NCI-H226 (cell line): Measurements from ENCODE around the gene COL27A1.
"Not testable (repeated sequence)": the region's sequence is repeated elsewhere in the genome, so short reads cannot be mapped to it uniquely, and the experiment has no call there.

Experiments used
- DNase-seq: peaks from one replicate; pipeline ENCODE4 v3.0.0-alpha.2; 2015

Gene COL27A1

DNA sequence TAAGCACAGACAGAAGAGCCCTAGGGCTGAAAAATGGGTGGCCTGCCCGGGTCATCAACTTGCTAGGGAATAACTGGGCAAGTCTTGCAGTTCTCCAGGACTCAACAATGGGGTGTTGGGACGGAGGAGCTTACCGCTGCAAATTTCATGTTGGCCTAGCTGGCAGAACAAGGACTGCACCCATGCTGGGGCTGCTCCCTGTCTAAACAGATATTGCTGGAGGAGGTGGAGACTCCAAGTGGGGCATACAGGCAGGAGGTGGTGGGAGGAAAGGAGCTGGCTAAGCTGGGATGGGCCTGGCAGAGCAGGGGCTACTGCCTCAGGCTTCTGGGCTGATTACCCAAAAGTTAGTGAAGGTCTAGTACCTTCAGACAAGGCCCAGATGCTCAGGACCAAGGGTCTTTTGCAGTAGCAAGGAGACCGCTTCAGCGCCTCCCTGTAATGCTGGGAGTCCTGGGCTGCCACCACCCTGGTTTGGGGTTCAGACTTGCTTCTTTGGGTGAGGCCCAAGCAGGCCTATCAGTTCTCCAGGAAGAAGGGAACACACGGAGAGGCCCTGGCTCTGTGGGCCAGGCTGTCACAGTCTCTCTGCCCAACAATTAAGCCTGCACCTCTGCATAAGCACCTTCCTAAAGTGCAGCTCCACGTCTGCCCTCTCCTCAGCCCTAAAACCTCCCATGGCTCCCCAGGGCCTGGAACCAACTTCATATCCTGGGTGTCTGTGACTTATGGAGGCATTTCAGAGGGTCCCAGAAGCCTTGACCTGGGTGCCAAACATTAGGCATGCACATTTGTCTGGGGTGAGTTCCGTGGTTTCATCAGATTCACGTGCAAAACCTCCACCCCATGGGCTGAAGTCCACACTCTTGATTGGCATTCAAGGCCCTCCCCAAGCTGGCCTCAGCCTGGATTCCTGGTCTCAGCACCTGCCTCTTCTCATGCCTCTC is 32.0 kb upstream of the COL27A1 start:
- DNase-seq: no peak

DNA sequence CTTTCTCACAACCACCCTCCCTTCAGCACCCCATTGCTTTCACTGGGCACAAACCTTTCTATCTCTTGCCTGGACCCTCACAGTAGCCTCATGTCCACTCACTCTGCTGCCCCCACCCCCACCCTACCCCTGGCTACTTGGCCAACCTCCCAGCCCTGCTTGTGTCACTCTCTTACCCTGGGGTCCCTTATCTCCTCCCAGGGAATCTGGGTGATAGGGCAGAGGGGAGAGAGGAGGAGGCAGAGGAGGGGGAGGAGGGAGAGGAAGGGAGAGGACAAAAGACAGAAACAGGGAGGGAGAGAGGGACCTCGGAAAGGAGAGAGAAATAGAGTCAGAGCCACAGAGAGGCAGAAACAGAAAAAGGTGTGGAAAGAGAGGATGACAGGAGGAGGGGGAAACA is 31.2 kb upstream of the COL27A1 start:
- no peak for DNase-seq

DNA sequence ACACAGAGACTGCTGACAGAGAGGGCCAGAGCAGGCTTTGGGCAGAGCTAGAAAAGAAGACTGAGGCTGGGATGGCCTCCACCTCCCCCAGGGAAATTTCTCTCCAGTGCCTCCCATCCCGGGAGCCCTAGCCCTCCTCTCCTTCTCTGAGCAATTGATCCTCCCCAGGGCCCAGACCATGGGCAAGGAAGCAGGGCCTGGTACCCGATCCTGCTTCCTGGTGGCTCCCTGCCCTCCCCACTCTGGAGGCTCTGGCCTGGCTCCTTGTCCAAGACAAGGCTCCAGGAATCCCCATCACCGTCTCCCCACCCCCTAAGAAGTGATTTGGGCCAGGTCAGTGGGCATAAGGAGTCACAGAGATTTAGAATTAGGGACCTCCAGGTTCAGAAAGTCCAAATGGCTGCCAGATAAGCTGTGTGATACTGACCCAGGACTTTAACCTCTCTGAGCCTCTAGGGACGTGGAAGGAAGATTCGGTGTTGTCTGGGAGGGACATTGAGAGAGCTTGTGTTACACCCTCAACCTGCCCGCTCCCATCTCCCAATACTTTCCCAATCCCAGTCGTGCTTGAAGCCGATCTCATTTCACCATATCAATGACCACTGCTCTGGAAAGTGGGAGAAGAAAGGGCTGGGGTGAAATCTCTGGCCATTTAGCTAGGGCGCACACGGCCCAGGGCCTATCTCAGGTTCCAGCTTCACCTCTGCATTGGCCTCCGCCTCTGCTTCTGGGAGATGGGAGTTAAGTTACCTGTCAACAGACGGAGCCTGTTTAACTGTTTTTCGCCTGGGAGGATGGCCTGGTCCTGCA is 30.5 kb upstream of the COL27A1 start:
- DNase-seq: no peak

DNA sequence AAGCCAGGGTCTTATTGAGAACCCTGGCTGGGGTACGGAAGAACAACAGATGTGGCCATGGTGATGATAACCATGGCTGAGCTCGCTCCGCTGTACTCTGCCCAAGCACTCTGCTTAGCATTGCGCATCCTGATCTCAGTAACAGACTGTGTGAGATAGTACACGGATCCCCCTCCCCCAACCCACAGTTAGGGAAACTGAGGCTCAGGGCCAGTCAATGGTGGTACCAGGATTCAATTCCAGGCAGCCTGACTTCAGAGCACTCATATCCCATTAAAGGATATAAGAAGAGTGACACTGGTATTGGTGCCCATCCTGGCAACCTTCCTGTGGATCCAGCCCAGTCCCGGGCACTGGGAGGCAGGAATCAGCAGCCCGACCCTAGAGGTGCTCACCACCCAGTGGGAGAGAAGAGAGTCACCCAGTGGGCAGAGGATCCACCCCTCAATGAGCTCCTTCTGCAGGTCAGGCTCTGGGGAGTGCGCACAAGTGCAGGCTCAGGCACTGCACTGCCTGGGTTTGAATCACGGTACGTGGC is 29.8 kb upstream of the COL27A1 start:
- no peak for DNase-seq

DNA sequence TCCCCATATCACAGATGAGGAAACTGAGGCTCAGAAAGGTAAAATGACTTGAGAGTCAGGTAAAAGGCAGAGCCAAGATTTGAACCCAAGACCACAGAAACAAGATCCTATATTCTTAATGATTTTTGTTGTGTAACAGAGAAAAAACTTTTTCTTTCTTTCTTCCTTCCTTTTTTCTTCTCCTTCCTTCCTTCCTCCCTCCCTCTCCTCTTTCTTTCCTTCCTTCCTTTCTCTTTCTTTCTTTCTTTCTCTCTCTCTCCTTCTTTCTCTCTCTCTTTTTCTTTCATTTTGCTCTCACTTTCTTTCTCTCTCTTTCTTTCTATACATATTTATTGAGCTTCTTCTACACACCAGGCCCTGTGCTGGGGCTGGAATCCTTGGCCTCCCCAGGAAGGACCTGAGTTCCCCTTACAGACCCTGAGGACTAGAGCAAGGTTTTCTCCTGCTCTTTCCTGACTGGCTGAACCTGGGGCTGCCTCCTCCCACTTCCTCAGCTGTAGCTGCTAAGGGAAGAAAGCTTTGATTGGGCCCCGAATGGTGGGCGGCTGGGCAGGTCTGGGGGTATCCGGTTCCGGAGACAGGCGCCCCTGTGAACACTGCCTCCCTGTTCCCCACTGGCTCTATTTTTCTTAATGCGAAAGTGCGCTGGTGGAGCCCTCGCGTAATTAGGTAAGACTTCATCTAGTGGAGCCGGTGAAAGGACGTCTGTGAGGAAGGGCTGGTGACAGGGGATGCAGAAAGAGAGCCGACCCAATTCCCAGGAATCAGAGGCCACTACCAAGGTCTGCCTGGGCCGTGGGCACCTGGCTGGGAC is 28.9 kb upstream of the COL27A1 start:
- DNase-seq: no peak

DNA sequence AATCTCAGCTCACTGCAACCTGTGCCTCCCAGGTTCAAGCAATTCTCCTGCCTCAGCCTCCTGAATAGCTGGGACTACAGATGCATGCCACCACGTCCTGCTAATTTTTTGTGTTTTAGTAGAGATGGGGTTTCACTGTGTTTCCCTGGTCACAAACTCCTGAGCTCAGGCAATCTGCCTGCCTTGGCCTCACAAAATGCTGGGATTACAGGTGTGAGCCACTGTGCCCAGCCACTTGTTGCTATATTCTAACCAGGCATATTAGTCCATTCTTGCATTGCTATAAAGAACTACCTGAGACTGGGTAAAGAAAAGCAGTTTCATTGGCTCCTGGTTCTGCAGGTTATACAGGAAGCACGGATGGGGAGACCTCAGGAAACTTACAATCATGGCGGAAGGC is 26.6 kb upstream of the COL27A1 start:
- DNase-seq: not testable (repeated sequence)

DNA sequence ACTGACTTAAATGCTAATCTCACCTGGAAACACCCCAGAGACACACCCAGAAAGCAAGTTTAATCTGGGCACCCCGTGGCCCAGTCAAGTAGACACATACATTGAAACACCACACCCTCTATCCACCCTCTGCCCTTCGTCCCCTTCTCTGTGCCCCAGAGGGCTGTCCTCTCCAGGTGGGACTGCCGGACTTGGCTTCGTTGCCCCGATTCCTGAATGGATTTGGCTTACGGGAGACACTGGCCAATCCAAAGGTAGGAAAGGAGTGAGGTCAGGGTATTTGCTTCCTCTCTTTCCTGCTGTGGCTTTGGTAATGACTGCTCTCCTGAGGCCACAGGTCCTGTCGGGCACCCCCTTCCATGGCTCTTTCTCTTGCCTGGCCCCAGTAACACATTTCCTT is 25.2 kb upstream of the COL27A1 start:
- no peak for DNase-seq

DNA sequence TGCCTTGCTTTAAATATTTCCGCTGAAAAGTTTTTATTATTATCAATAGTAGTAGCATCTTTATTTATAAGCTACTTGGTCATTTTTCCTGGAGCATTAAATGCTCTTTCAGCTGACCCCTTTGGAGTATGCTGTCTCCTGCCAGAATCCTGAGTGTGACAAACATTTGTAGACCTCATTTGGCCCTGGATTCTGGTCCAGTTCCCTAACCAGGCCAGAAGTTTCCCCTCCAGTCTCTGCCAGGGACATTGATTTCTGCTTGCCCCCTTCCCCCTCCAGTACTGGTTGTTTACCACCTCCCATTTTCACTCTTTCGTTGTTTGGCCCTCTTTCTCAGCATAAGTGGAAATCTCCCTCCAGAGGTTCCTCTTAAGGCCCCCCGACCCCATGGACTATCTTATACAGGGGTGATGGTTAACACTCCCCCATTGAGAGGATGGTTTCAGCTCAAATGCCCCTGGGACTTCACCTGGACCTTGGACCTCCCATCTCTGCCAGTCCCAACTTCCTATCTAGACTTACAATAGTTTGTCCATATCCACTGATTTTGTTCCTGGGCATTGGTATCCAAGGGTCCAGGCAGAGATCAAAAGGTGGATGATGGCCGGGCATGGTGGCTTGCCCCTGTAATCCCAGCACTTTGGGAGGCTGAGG is 24.6 kb upstream of the COL27A1 start:
- no peak for DNase-seq

DNA sequence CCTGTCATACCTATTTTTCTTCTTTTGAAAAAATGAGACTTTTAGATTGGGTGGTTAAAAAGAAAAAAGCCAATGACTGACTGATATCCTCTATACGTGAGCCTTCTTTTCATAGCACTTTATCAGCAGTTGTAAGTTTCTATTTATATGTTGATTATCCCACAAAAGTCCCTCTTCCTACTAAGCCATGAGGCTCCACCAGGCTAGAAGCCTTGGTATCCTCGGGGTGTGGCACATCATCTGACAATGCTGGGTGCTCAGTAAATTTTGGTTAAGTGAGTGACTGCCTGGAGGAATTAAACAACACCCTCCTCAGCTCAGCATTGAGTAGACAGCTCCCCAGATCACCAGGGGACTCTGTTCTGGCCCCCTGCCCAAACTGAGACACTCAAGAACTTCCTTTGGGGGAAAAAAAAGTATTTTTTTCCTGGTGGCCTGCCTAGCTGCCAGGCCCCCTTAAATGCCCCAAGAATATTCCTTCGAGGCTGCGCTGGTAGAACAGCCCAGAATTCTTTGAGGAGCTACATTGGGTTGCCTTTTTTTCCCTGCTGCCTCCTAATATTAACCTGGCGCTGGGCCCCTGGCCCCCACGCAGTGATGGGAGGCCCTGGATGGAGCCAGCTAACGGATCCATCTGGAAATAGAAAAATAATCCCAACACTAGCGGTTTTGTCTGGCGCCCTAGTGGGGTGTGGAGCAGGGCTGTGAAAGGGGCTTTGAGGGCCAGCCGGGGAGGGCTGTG is 23.4 kb upstream of the COL27A1 start:
- no peak for DNase-seq

DNA sequence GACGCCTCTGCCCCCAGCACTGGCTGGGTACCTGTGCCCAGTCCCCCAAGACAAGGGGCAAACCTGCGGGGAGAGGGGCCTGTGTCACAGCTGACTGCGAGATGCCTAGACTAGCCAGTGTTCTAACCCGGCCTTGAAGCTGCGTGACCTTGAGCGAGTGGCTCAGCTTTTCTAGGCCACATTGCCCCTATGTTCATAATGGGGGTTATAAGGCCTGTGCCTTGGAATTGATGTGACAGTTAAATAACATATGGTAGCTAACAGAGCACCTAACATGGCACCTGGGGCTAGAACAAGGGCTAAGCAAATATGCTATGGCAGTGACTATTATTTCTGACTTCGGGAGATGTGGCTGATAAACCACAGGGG is 22.8 kb upstream of the COL27A1 start:
- no peak for DNase-seq

DNA sequence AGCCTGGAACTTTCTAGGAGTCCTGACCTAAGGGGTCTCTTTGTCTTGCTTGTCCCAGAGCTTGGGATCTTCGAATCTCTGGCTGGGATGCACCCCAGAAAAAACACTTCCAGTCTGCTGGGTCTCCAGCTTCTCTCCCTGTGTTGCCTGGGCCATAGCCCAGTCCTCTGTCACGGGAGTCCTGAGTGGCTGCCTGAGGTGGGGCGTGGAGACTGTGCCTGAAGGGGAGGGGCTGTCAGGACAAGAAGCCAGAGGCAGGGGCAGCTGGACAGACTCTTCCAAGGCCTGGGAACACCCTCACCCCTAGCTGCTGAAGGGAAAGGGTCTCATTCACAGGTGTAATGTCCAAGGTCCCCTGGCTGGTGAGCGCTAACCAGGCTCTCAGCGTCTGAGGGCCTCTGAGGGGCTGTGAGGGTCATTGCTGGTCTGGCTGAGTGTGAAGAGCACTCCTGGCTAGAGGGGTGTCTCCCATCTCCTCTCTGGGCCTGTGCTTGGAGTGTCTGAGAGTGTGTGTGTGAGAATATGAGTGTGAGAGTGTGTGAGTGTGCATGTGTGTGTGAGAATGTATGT is 20.4 kb upstream of the COL27A1 start:
- DNase-seq: no peak

DNA sequence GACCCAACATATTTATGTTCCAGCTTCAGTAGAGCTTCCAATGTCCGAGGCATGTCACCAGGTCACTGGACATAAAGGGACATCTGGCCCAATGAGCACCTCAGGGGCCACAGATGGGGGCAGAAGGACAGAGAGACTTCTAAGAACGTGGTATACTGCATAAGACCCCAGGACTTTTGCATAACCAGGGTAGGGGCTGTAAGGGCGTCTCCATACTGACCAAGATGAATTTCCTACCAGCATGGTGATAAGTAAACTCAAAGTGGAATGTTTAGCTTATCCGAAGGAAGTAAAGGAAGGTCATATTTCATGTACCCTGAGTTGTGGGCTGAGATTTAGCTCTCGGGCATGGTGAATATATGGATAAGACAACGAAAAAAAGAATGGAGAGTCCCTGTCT is 17.5 kb upstream of the COL27A1 start:
- no peak for DNase-seq

DNA sequence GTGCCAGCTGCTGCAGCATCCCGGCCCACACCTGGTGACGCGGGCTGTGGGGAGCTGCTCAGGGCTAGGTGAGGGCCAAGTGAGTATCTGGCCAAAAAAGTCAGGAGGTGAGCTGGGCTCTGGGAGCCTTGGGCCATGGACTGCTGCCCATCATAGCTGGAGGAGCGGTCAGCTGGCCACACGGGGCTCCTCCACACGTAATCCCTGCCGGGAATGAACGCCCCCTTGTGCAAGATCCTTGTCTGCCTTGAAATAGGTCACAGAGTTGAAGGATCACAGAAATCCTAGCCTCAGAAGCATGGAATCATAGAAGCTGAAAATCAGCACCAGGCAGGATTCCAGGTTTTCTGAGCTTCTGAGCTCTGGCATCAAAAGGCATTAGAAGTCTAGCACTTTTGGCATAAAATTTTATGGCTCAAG is 16.8 kb upstream of the COL27A1 start:
- DNase-seq: no peak

DNA sequence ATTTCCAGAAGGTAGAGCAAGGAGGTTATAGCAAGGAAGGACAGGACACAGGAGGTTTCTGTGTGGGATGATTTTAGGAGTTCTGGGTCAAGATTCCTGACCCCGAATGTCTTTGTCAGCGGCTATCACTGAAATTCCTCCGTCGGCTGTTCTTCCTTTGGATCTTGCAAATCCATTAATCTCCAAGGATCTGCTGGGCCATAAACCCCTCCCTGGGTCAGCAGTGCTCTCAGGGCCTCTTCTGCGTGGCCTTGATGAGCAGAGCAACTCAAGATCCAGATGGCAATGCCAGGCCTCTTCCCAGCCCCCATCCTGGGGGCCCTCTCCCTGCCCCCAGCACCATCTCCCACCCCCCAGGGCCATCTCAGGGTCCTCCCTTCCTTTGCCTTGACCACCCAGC is 16.3 kb upstream of the COL27A1 start:
- DNase-seq: no peak

DNA sequence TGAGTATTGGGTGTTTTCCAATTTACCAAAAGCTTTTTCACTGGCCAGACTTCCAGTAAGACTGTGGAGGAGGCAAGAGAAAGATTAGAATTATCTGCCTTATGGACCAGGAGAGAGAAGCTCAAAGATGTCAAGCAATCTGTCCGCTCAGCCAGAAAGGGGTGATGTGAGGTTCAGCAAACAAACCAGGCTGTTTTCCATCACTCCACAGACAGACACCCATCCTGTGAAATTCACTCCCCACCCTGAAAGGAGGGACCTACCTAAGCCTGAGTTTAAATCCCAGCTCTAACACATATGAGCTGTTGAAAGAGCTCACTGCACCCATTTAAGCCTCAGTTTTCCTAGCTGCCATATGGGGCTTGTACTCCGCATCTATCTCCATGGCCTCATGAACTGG is 14.9 kb upstream of the COL27A1 start:
- no peak for DNase-seq

DNA sequence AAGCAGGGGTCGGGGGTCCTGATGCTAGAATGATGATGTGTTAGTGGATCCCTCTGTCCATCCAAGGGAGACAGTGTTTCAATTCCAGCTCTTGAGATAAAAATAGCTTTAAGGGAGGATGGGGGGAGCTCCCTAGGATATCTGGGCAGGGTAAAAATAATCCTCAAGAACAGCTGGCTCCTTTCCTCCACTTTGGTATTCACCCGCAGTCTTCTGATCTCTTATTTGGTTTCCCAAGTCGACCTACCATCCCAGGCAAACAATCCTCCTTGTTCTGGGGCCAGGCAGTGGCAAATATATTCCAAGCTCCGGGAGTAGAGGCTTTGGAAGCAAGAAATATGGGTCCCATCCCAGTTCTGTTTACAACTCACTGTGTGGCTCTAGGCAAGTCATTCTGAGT is 14.5 kb upstream of the COL27A1 start:
- no peak for DNase-seq

DNA sequence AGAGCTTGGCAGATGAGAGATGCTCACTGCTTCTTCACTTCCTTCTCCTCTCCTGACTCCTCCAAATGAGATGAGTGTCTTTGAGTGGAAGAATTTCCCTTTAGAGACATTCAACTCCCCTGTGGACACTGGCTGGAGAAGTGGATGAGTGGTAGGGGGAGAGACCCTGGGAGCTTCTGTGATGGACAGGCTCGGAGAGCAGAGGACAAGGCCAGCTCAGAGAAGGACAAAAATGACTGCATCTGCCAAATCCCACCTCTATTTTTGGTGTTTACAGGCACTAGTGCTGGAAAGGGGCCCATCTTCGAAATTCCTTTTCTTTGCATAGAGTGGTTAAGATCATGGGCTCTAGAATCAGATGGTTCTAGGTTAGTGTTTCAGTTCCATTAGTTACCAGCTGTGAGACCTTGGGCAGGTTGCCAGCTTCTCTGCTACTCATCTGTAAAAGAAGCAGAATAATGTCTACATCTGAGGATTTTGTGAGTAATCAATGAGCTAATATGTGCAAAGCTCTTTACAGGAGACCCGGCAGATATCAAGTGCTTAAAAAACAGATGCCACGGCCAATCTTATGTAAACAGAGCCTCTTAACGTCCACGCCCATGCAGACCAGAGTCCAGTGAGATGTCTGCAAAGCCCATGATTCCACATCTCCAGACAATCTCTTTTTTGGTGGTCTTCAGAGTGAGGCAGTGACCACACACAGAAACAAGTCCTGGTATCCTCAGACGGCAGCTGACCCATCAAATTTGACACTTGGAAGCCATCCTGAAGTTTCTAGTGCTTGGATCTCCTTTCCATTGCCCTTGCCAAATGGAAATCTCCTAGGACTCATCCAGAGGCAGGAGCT is 13.6 kb upstream of the COL27A1 start:
- no peak for DNase-seq

DNA sequence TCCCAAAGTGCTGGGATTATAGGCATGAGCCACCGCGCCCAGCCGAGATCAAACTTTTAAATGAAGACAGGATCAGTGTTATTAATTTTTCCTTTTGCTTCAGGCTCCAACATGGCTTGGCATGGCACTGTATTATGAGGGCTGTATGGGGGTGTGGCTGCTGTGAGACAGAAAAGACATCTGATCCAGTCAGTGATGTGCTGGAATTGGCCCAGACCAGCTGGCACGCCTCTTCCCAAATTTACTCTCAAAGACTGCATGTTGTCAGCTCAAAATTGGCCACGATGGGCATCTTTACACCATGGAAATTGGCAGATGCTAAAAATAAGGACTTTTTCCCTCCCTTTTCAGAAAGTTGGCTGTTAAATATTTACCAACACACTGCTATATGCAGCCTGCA is 12.1 kb upstream of the COL27A1 start:
- DNase-seq: no peak

DNA sequence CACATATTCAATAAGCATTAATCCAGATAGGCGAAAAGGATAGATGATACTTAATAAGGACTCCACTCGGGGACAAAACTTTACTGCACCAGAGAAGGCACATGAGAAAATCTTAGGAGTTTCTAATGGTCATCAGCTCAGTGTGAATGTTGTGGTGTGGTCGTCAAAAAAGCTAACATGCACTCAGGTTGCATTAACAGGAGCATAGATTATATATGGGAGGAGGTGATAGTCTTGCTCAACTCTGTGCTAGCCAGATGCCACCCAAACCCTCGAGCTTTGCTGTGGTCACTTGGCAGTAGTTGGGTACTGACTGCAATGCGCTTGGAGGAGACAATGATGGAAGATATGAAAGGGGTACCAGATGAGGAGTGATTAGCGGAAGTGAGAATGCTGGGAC is 8.6 kb upstream of the COL27A1 start:
- no peak for DNase-seq

DNA sequence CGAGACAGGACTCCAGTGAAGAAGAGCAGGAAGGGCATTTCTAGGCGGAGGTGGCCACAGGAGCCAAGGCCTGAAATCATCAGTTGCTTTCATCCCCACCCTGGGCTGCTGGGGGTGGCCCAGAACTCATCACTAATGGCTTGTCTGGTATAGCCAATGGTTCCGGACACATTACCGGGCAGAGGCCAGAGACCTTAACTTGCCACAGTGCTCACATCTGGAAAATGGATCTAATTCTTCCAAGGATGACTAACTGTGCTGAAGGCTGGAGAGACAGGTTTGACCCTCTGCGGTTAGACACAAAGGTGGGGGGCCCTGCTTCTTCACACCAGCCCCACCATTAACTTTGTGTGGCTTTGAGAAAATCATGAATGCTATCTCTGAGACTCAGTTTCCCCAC is 6.2 kb upstream of the COL27A1 start:
- DNase-seq: no peak
